ENCODE results near the gene PELI1. TPM values are rescaled to one million over a fixed set of nuclear protein-coding genes. Genes with fewer than 3 reads are reported as not detected.

Gene PELI1
- total and polyA plus RNA-seq, 2 of the 8 experiments (the other 6 are each of a cell fraction or from before 2014, with no cell fraction given), result 21.8 to 57.1 TPM

- no peaks in the 10 kb centered on the region for H3K79me2 ChIP-seq (ENCODE audit: control insufficient read depth in 1 of 2, insufficient read depth in 2 of 2, low read length in 2 of 2)
- H3K27ac ChIP-seq (ENCODE audit: low read depth, low read length), result no peak overlapping the region
- H2BK120ac ChIP-seq (replicated peaks; ENCODE audit: low read depth, low read length), result no peak overlapping the region
- DNase-seq (ENCODE audit: low read depth in 1 of 2, low spot score in 2 of 2), result no peak
- H2BK15ac ChIP-seq (ENCODE audit: low read length), result no peak overlapping the region
- no peak overlapping the region for H2BK20ac ChIP-seq (ENCODE audit: low read length)
- no peak overlapping the region for H3K4me3 ChIP-seq (ENCODE audit: extremely low read depth in 1 of 4, insufficient read depth in 2 of 4, low read depth in 3 of 4, low read length in 4 of 4)
- no peaks in the 10 kb centered on the region for H3K23me2 ChIP-seq (ENCODE audit: low read depth, low read length)
- no peak overlapping the region for H4K8ac ChIP-seq (ENCODE audit: extremely low read depth, insufficient read depth, low read length)
- POLR2A ChIA-PET (ENCODE audit: partially characterized antibody), result interaction anchor here (1.0 kb wide), 1 partner anchor 79 kb away, joined by 3 read pairs; no protein-coding TSS in a partner anchor
- H3K56ac ChIP-seq (replicated peaks; ENCODE audit: insufficient read length, low read depth, low read length), result no peak overlapping the region
- no peak overlapping the region for H3K4ac ChIP-seq (replicated peaks; ENCODE audit: insufficient read length, low read depth, low read length)
- no peaks in the 10 kb centered on the region for H3K27me3 ChIP-seq (replicated peaks in 1 of 4; ENCODE audit: control insufficient read depth in 3 of 4, extremely low read depth in 1 of 4, insufficient read depth in 3 of 4, low read length in 3 of 4)
- no peak overlapping the region for H2AK5ac ChIP-seq (ENCODE audit: low read depth, low read length)
- H4K20me1 ChIP-seq (replicated peaks in 1 of 2; ENCODE audit: control insufficient read depth in 1 of 2, insufficient read depth in 2 of 2, low read length in 2 of 2), result no peaks in the 10 kb centered on the region
- H3K9me3 ChIP-seq (ENCODE audit: insufficient read depth in 2 of 2, low read depth in 1 of 2, low read length in 1 of 2), result no peaks in the 10 kb centered on the region
- FAIRE-seq, result no peak
- H4K5ac ChIP-seq (ENCODE audit: insufficient read length, low read depth, low read length), result no peak overlapping the region
- no peak overlapping the region for H3K9ac ChIP-seq (replicated peaks in 1 of 4; ENCODE audit: extremely low read depth in 1 of 4, low read depth in 3 of 4, low read length in 3 of 4)
- CTCF ChIA-PET (ENCODE audit: partially characterized antibody), result no interaction called here
- H2AFZ ChIP-seq (ENCODE audit: low read length), result no peak overlapping the region
- H3K4me2 ChIP-seq (ENCODE audit: insufficient read depth in 1 of 2, low read depth in 2 of 2, low read length in 2 of 2), result no peak overlapping the region
- H3K18ac ChIP-seq (ENCODE audit: extremely low read depth, low read length), result no peak overlapping the region
- WGBS, 2 experiments (ENCODE audit: extremely low coverage in 1 of 2, insufficient coverage in 1 of 2, insufficient read length in 1 of 2, insufficient replicate concordance in 2 of 2, low coverage in 1 of 2, low lambda C conversion rate in 2 of 2, missing lambda C conversion rate in 1 of 2), result 100% methylated on average over 1 of the region's 1 CpG; no CpG with 5 or more reads in 1 of the 2 experiments
- H3K36me3 ChIP-seq (ENCODE audit: control insufficient read depth in 2 of 4, insufficient read depth in 4 of 4, low read length in 3 of 4), result no peaks in the 10 kb centered on the region
- no peak overlapping the region for H3K23ac ChIP-seq (ENCODE audit: insufficient read length)
- no peaks in the 10 kb centered on the region for H3K79me1 ChIP-seq (ENCODE audit: low read depth, low read length)
- H3K4me1 ChIP-seq (replicated peaks in 1 of 4; ENCODE audit: control insufficient read depth in 3 of 4, insufficient read depth in 4 of 4, low read length in 3 of 4), result no peaks in the 10 kb centered on the region
- TF ChIP-seq HDAC2 (IDR thresholded peaks at IDR 0.05; ENCODE audit: borderline replicate concordance in 1 of 2, low read depth in 2 of 2, low read length in 2 of 2) (no peak), RFX5 (IDR thresholded peaks at IDR 0.05; ENCODE audit: borderline replicate concordance, low read depth, low read length) (no peak), TBP (IDR thresholded peaks at IDR 0.05; ENCODE audit: low read depth, low read length) (no peak), JUND (IDR thresholded peaks at IDR 0.05; ENCODE audit: low read length) (no peak)
- H2BK5ac ChIP-seq (ENCODE audit: low read depth, low read length), result no peak overlapping the region
- no peak overlapping the region for H2BK12ac ChIP-seq (ENCODE audit: low read depth, low read length)
- H3K14ac ChIP-seq (ENCODE audit: insufficient read length), result no peak overlapping the region
- H4K91ac ChIP-seq (replicated peaks; ENCODE audit: insufficient read length, low read length), result no peak overlapping the region
These were observed 20.4 kb upstream of the PELI1 start for GRCh38 chr2:64164629-64165028.
